Prostate gland (tissue), 2 donors: ENCODE data around the gene SLC39A11. TPM values are rescaled to one million over a fixed set of nuclear protein-coding genes. Genes with fewer than 3 reads are reported as not detected.

ENCODE experiments used
- DNase-seq: peaks from one replicate; pipeline ENCODE4 v3.0.0-alpha.2; 2019; ENCODE audit warnings: low spot score
- H3K27ac ChIP-seq, 2 donors: fragments of 200-600 bp; sonication (generic); 2 replicates each; pipeline ENCODE4 v1.5.1; 2017 to 2019
- H3K27me3 ChIP-seq: fragments of 200-600 bp; sonication (generic); replicated peaks from 2 replicates; pipeline ENCODE4 v1.5.1; 2019; ENCODE audit not compliant: insufficient read depth
- H3K36me3 ChIP-seq, 2 donors: fragments of 200-600 bp; sonication (generic); 1 replicate in 1 of 2; 2 replicates in 1 of 2; pipeline versions ENCODE4 v1.5.1 to v1.8.1; 2017 to 2019
- H3K4me1 ChIP-seq: fragments of 200-600 bp; sonication (generic); replicated peaks from 2 replicates; pipeline ENCODE4 v1.5.1; 2019
- H3K4me3 ChIP-seq, 2 donors: fragments of 200-600 bp; sonication (generic); 2 replicates each; pipeline ENCODE4 v1.5.1; 2017 to 2019
- H3K9me3 ChIP-seq: fragments of 200-600 bp; sonication (generic); 2 replicates; pipeline ENCODE4 v1.5.1; 2017
- CTCF ChIP-seq, 4 experiments: fragments of 200-600 bp in 2 of 4; fragments of 450-650 bp in 2 of 4; sonication (generic) in 2 of 4; IDR thresholded peaks; 1 replicate in 3 of 4; 2 replicates in 1 of 4; pipeline ENCODE4 v1.5.1; 2016 to 2019; ENCODE audit warnings: antibody characterized with exemption in 4 of 4, mild to moderate bottlenecking in 2 of 4, moderate library complexity in 2 of 4
- POLR2A ChIP-seq: fragments of 450-650 bp; IDR thresholded peaks from one replicate; pipeline ENCODE4 v1.6.1; 2016; ENCODE audit warnings: antibody characterized with exemption, mild to moderate bottlenecking
- POLR2AphosphoS5 ChIP-seq: sonication (generic); formaldehyde crosslinking; IDR thresholded peaks from one replicate; pipeline ENCODE4 v1.6.1; 2017; ENCODE audit warnings: antibody characterized with exemption
- WGBS: methylation state at CpG from one replicate; pipeline ENCODE4 v1.1.5; 2018; 5-methylcytosine and 5-hydroxymethylcytosine counted together
- intact Hi-C: fragments of 100-400 bp; cut with DNase I; formaldehyde crosslinking; loops from one replicate; pipeline ENCODE4 v1.14.2; 2022
- total RNA-seq, 2 donors: library from RNA; depleted of rRNA; stranded (reverse); fragments of >200 nt; gene quantifications; one replicate each; pipeline ENCODE4 v1.1.0, GENCODE V29; 2016

The SLC39A11 gene
- total RNA-seq, 2 donors from 2014 or later: 15.1 to 29.7 TPM

- Histone ChIP-seq H3K4me3 (no peak overlapping the region), H3K27me3 (no peaks in the 10 kb centered on the region), H3K9me3 (no peaks in the 10 kb centered on the region), H3K36me3 (no peaks in the 10 kb centered on the region), H3K27ac (no peak overlapping the region), H3K4me1 (no peaks in the 10 kb centered on the region)
- TF ChIP-seq CTCF (IDR thresholded peaks at IDR 0.05) (no peak), POLR2A (no peak), POLR2AphosphoS5 (no peak)
- intact Hi-C loops: no loop called here
- WGBS: 81% methylated on average over 2 of the region's 2 CpGs
- DNase-seq: no peak
Measured at GRCh38 chr17:72930031-72930430, 162.5 kb downstream of the SLC39A11 start.

- 94% methylated on average over 7 of the region's 7 CpGs for WGBS
- Histone ChIP-seq H3K27me3 (no peaks in the 10 kb centered on the region), H3K9me3 (no peaks in the 10 kb centered on the region), H3K27ac (no peak overlapping the region), H3K4me3 (no peak overlapping the region), H3K4me1 (no peaks in the 10 kb centered on the region), H3K36me3 (no peaks in the 10 kb centered on the region)
- intact Hi-C loops: no loop called here
- TF ChIP-seq POLR2A (no peak), CTCF (IDR thresholded peaks at IDR 0.05) (no peak), POLR2AphosphoS5 (no peak)
- DNase-seq: no peak
Measured at GRCh38 chr17:72928454-72929136, 163.9 kb downstream of the SLC39A11 start.

GRCh38 chr17:72927760-72928159, 164.7 kb downstream of the SLC39A11 start:
- Histone ChIP-seq H3K4me3 (no peak overlapping the region), H3K27me3 (no peaks in the 10 kb centered on the region), H3K36me3 (no peaks in the 10 kb centered on the region), H3K9me3 (no peaks in the 10 kb centered on the region), H3K27ac (no peak overlapping the region), H3K4me1 (no peaks in the 10 kb centered on the region)
- DNase-seq: no peak
- intact Hi-C loops: no loop called here
- WGBS: 40% methylated on average over 1 of the region's 1 CpG
- no peak for TF ChIP-seq CTCF (IDR thresholded peaks at IDR 0.05)
- no peak for TF ChIP-seq POLR2AphosphoS5
- no peak for TF ChIP-seq POLR2A

GRCh38 chr17:72927146-72927545, 165.3 kb downstream of the SLC39A11 start:
- Histone ChIP-seq H3K9me3 (no peaks in the 10 kb centered on the region), H3K27ac (no peak overlapping the region), H3K4me3 (no peak overlapping the region), H3K36me3 (no peaks in the 10 kb centered on the region), H3K27me3 (no peaks in the 10 kb centered on the region), H3K4me1 (no peaks in the 10 kb centered on the region)
- no peak for TF ChIP-seq POLR2AphosphoS5
- no peak for TF ChIP-seq POLR2A
- no peak for TF ChIP-seq CTCF (IDR thresholded peaks at IDR 0.05)
- intact Hi-C loops: no loop called here
- no peak for DNase-seq
- WGBS: 98% methylated on average over 6 of the region's 6 CpGs

- WGBS: 86% methylated on average over 1 of the region's 1 CpG
- DNase-seq: no peak
- H3K36me3 ChIP-seq: no peaks in the 10 kb centered on the region
- H3K9me3 ChIP-seq: no peaks in the 10 kb centered on the region
- no peak overlapping the region for H3K27ac ChIP-seq
- intact Hi-C loops: no loop called here
- H3K27me3 ChIP-seq: no peaks in the 10 kb centered on the region
- H3K4me3 ChIP-seq: no peak overlapping the region
- H3K4me1 ChIP-seq: no peaks in the 10 kb centered on the region
- no peak for TF ChIP-seq POLR2A
- TF ChIP-seq CTCF (IDR thresholded peaks at IDR 0.05): no peak
- no peak for TF ChIP-seq POLR2AphosphoS5
Measured at GRCh38 chr17:72926171-72926570, 166.3 kb downstream of the SLC39A11 start.
